Nephron (organoid): Measurements from ENCODE around the gene NPLOC4.

Source experiments
- H3K27ac Mint-ChIP-seq, 3 experiments: 2 replicates each; pipeline ENCODE4 v1.8.0; 2020; ENCODE audit warnings: mixed read lengths in 3 of 3, mild to moderate bottlenecking in 2 of 3, moderate library complexity in 1 of 3
- H3K27me3 Mint-ChIP-seq: 2 replicates; pipeline ENCODE4 v1.8.0; 2021; ENCODE audit warnings: low read depth, mild to moderate bottlenecking, moderate library complexity, mixed read lengths
- H3K36me3 Mint-ChIP-seq: 2 replicates; pipeline ENCODE4 v1.8.0; 2020; ENCODE audit warnings: low read depth, mixed read lengths
- H3K4me1 Mint-ChIP-seq: 2 replicates; pipeline ENCODE4 v1.8.0; 2020; ENCODE audit warnings: mixed read lengths
- H3K4me3 Mint-ChIP-seq, 3 experiments: 2 replicates each; pipeline ENCODE4 v1.8.0; 2020; ENCODE audit warnings: mild to moderate bottlenecking in 3 of 3, mixed read lengths in 3 of 3, moderate library complexity in 2 of 3
- H3K9me3 Mint-ChIP-seq: 2 replicates; pipeline ENCODE4 v1.8.0; 2020; ENCODE audit warnings: mixed read lengths
- TF ChIP-seq, protein P1 (sequence below), 3 experiments: fragments of 200-600 bp; sonication (generic); IDR thresholded peaks; one replicate each; pipeline ENCODE4 v1.5.0; 2021; ENCODE audit warnings: antibody characterized with exemption in 3 of 3; ENCODE audit not compliant: unreplicated experiment in 3 of 3

Gene NPLOC4

DNA sequence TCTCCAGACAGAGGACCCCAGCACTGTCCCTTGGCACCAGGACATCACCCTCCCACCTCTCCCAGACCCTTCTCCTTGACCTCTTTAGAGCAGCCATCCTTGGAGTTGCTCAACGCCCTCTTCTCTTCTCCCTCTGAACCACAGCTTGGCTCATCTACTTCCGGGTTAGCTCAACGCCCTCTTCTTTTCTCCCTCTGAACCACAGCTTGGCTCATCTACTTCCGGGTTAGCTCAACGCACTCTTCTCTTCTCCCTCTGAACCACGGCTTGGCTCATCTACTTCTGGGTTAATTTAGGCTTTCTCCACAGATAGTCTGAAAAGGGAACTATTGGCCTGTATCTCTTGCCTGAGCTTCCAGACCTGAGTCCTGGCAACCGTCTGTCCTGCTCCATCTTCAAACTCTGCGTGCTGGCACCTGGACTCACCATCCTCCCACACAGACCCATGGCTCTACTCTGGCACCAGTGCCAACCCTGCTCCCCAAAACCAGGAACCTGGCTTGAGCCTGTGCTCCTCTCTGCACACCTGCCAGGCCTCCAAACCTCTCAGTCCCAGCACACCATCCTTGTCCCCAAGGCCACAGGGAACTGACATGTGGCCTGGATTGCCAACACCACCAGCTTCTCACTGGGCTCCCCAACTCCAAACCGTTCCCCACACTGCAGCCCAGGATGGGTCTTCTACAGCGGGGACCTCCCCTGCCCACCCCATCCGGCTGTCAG, 59.5 kb downstream of the NPLOC4 start:
- TF ChIP-seq, protein P1, sequence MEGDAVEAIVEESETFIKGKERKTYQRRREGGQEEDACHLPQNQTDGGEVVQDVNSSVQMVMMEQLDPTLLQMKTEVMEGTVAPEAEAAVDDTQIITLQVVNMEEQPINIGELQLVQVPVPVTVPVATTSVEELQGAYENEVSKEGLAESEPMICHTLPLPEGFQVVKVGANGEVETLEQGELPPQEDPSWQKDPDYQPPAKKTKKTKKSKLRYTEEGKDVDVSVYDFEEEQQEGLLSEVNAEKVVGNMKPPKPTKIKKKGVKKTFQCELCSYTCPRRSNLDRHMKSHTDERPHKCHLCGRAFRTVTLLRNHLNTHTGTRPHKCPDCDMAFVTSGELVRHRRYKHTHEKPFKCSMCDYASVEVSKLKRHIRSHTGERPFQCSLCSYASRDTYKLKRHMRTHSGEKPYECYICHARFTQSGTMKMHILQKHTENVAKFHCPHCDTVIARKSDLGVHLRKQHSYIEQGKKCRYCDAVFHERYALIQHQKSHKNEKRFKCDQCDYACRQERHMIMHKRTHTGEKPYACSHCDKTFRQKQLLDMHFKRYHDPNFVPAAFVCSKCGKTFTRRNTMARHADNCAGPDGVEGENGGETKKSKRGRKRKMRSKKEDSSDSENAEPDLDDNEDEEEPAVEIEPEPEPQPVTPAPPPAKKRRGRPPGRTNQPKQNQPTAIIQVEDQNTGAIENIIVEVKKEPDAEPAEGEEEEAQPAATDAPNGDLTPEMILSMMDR (IDR thresholded peaks at IDR 0.05; ENCODE audit: unreplicated experiment in 3 of 3), result no peak
- peaks cover 65% of the 10 kb centered on the region for H3K36me3 Mint-ChIP-seq
- H3K27ac Mint-ChIP-seq, result peak overlapping the region in 1 of 3 experiments; percentile 1
- H3K27me3 Mint-ChIP-seq, result no peaks in the 10 kb centered on the region
- no peaks in the 10 kb centered on the region for H3K9me3 Mint-ChIP-seq
- H3K4me3 Mint-ChIP-seq, result no peak overlapping the region
- peaks cover 43% of the 10 kb centered on the region for H3K4me1 Mint-ChIP-seq

DNA sequence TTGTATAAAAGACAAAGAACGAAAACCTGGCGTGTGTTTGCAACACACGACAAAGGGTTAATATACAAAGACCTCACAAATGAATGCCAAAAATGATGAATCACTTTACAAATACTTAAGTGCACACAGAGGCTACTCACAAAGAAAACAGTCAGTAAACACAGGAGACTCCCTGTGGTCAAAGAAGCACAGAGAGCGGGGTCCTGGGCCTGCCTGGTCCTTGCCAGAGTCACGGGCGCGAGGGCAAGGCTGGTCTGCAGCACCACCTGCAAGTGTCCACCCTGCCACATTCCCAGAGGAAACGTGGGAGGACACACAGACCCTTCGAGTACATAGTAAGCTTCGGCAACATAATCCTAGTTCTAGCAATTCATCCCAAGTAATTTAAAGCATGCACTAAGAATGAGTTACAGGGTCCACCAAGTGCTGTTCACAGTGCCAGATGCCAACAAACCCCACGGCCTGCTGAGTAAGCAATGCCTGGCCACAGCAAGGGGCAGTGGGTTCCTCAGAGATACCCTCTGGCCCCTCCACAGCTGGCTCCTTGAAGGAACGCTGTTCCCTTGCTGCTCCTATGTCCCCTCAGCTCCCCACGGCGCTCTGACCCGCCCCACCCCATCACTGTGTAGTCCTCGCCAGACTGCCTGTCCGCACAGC, 60.2 kb downstream of the NPLOC4 start:
- Mint-ChIP-seq H3K27me3 (no peaks in the 10 kb centered on the region), H3K36me3 (peaks cover 63% of the 10 kb centered on the region), H3K27ac (peak overlapping the region in 1 of 3 experiments; percentile 1), H3K4me1 (peaks cover 44% of the 10 kb centered on the region), H3K9me3 (no peaks in the 10 kb centered on the region), H3K4me3 (no peak overlapping the region)
- TF ChIP-seq, protein P1 (IDR thresholded peaks at IDR 0.05; ENCODE audit: unreplicated experiment in 3 of 3), result no peak

DNA sequence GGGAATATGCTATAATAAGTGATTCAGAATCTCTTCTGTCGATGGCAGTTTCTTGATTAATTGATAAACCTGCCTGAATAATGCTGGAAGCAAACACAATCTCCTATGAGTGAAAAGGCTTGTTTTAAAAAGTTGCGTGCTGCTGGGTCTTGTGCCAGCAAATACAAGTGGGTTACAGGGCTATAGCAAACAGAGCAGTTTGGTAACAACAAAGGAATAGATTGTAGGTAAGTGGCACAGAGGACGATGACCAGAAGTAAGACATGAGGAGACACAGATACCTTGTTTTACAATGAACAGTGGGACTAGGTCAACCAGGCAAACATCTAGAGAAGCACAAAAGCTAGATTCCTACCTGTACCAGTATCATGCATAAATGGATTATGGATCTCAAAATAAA, 61.1 kb downstream of the NPLOC4 start:
- Mint-ChIP-seq H3K27me3 (no peaks in the 10 kb centered on the region), H3K4me1 (peaks cover 44% of the 10 kb centered on the region), H3K36me3 (peaks cover 62% of the 10 kb centered on the region), H3K27ac (peak overlapping the region in 1 of 3 experiments; percentile 1), H3K9me3 (no peaks in the 10 kb centered on the region), H3K4me3 (no peak overlapping the region)
- TF ChIP-seq, protein P1 (IDR thresholded peaks at IDR 0.05; ENCODE audit: unreplicated experiment in 3 of 3), result no peak

DNA sequence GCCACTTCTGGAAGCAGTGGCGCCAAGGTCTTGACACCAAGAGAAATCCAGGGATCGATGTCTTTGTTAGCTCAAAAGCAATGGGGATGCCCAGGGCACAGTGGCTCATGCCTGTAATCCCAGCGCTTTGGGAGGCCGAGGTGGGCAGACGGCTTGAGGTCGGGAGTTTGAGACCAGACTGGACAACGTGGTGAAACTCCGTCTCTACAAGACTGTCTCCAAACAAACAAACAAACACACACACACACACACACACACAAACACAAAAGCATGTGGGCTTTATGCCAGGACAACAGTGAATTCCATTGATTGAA, 62.3 kb downstream of the NPLOC4 start:
- Mint-ChIP-seq H3K27me3 (no peaks in the 10 kb centered on the region), H3K4me3 (no peak overlapping the region), H3K36me3 (peaks cover 61% of the 10 kb centered on the region), H3K9me3 (no peaks in the 10 kb centered on the region), H3K4me1 (peaks cover 44% of the 10 kb centered on the region), H3K27ac (peak overlapping the region; percentile 23 to 84 (median 39))
- TF ChIP-seq, protein P1 (IDR thresholded peaks at IDR 0.05; ENCODE audit: unreplicated experiment in 3 of 3), result no peak

DNA sequence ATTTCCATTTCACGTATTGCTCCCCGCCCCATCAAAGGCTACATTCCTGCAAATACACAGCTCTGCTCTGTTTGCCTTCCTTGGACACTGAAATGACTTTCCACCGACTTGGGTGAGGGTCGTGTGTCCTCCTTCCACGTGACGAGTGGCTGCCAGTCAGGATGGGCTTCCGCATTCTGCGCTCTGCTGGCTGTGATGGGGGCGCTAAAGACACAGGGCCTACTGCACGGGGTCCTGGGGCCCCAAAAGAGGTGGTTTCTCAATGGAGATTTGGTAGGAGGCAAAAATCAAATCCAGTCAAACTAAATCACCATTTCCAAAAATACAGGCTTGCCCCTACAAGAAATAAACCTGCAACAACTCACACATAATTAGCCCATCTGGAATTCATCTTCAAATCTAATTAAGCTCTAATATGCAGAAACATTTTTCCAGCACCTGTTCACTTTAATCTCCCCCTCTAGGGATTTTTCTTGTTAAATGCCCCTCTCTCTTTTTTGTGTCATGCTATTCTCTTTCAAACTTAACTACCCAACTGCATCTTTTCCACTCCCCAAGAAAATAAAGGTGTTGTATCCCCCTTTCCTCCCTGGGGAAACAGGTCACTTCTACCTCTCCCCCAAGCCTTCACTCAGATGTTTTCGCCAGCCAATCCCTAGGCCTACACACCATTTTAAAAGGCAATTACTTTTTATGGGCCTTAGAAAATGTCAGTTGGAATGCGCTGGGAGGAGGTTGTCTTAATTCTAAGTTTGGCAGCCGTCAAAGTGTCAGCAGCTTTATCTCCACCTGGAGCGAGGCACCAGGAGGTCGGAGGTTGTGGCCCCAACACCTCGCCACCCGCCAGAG, 62.9 kb downstream of the NPLOC4 start:
- no peaks in the 10 kb centered on the region for H3K9me3 Mint-ChIP-seq
- H3K27ac Mint-ChIP-seq, result peak overlapping the region; percentile 23 to 84 (median 39)
- H3K4me3 Mint-ChIP-seq, result peak overlapping the region in 1 of 3 experiments; percentile 51
- TF ChIP-seq, protein P1 (IDR thresholded peaks at IDR 0.05; ENCODE audit: unreplicated experiment in 3 of 3), result no peak
- H3K27me3 Mint-ChIP-seq, result no peaks in the 10 kb centered on the region
- H3K36me3 Mint-ChIP-seq, result peaks cover 57% of the 10 kb centered on the region
- H3K4me1 Mint-ChIP-seq, result peaks cover 44% of the 10 kb centered on the region
